Testis (tissue), 2 donors: ENCODE data around the gene PSMD6.

Experiments used
- CTCF ChIP-seq, 3 experiments: fragments of 450-650 bp in 2 of 3; fragments of 200-600 bp in 1 of 3; sonication (generic) in 1 of 3; IDR thresholded peaks; one replicate each; pipeline ENCODE4 v1.5.1; 2016 to 2019; ENCODE audit warnings: antibody characterized with exemption in 3 of 3, mild to moderate bottlenecking in 2 of 3, moderate library complexity in 1 of 3
- POLR2A ChIP-seq: fragments of 450-650 bp; IDR thresholded peaks from one replicate; pipeline ENCODE4 v1.6.1; 2017; ENCODE audit warnings: antibody characterized with exemption, mild to moderate bottlenecking, moderate library complexity

- TF ChIP-seq CTCF (IDR thresholded peaks at IDR 0.05) (no peak), POLR2A (no peak)
These were observed 47.6 kb downstream of the PSMD6 start for GRCh38 chr3:63975723-63976122.
